ENCODE data around the gene GPATCH2. TPM values are rescaled to one million over a fixed set of nuclear protein-coding genes. Genes with fewer than 3 reads are reported as not detected.

The GPATCH2 gene
- 7.5 to 10.3 TPM (median 9.3 TPM) in 5 replicates for total RNA-seq (2022; extraction: Qiagen RNA extraction; ENCODE audit: low read depth)

DNA sequence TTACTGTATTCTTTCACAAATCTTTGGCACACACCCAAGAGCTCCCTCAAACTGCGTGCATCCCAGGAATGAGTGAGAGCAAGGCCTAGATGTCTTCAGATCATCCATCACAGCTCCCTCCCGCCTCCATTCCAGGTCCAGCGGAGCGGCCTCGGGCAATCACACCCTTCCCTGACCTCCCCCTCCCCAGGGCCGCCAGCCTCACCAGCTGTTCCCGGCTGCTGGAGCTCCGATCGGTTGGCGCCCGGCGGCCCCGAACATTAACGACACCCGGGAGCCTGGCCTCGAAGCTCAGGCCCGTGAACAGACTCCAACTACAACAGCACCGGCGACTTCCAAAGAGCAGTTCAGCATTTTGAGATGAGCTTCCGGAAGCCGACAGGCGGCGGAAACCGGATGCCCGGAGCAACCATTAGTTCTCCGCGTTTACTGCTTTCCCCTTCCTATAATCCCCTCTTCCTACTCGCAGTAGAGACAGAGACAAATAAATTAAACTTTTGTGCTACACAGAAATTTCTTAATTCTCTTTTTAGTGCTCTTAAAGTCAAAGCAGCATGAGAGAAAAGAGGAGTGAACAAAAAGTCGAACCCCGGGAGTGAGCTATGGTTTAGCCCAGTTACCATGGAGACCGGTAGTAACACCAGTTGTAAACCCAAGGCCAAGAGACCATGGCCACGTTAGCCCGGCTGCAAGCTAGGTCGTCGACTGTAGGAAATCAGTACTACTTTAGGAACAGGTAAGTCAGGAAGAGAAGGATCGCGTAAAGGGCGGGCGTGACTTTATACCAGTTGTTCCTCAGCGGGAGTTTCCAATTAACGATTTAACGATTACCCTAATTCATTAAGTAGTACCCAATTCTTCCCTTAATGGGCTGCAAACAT, at the start of gene GPATCH2, which contains the start of gene SPATA17:
TSS of gene GPATCH2 (minus strand) at position 380 of the 881 bp plus-strand sequence. CDS start at position 261, 119 bp downstream.
TSS of gene SPATA17 (plus strand) at position 634 of the 881 bp plus-strand sequence. CDS start at position 669, 35 bp downstream.

Other genes starting within 250 kb of the GPATCH2 start
- 2.1 to 3.7 TPM (median 2.6 TPM) in 5 replicates for gene SPATA17, start 254 bp upstream of the GPATCH2 start, total RNA-seq (2022; extraction: Qiagen RNA extraction; ENCODE audit: low read depth)